Upper lobe of left lung (tissue), 4 donors: Measurements from ENCODE around the gene GCG.

Experiments
- POLR2AphosphoS5 ChIP-seq, 2 donors: sonication (generic); formaldehyde crosslinking; IDR thresholded peaks; one replicate each; pipeline ENCODE4 v1.5.1; 2017; ENCODE audit warnings: antibody characterized with exemption in 2 of 2
- TF ChIP-seq, protein P1 (sequence below), 6 experiments: fragments of 450-650 bp in 4 of 6; fragments of 200-600 bp in 2 of 6; sonication (generic) in 2 of 6; IDR thresholded peaks; one replicate each; pipeline ENCODE4 v1.5.1; 2016 to 2019; ENCODE audit warnings: antibody characterized with exemption in 6 of 6

DNA sequence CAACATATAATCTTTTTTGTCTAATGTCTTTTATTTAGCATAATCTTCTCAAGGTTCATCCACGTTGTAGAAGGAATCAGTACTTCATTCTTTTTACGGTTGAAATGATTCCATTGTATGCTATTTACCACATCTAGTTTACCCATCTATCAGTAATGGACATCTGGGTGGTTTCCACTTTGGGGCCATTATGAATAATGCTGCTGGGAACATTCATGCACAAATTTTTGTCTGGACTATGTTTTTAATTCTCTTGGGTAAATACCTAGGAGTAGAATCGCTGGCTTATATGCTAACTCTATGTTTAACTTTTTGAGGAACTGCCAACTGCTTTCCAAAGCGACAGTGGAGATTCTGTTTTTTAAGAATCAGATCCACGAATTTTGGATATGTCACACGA is 7.4 kb upstream of the GCG start:
- no peak for TF ChIP-seq POLR2AphosphoS5 (IDR thresholded peaks at IDR 0.05)
- TF ChIP-seq, protein P1, sequence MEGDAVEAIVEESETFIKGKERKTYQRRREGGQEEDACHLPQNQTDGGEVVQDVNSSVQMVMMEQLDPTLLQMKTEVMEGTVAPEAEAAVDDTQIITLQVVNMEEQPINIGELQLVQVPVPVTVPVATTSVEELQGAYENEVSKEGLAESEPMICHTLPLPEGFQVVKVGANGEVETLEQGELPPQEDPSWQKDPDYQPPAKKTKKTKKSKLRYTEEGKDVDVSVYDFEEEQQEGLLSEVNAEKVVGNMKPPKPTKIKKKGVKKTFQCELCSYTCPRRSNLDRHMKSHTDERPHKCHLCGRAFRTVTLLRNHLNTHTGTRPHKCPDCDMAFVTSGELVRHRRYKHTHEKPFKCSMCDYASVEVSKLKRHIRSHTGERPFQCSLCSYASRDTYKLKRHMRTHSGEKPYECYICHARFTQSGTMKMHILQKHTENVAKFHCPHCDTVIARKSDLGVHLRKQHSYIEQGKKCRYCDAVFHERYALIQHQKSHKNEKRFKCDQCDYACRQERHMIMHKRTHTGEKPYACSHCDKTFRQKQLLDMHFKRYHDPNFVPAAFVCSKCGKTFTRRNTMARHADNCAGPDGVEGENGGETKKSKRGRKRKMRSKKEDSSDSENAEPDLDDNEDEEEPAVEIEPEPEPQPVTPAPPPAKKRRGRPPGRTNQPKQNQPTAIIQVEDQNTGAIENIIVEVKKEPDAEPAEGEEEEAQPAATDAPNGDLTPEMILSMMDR (IDR thresholded peaks at IDR 0.05): no peak
